Fibroblast of lung (primary cell): ENCODE results near the gene VSIG10L2. TPM values are rescaled to one million over a fixed set of nuclear protein-coding genes. Genes with fewer than 3 reads are reported as not detected.

Source experiments
- DNase-seq, 2 donors: peaks; one replicate each; pipeline versions ENCODE4 v3.0.0 to v3.0.0-alpha.2; 2010; ENCODE audit warnings: low read depth in 2 of 2
- H2AFZ ChIP-seq: 2 replicates; pipeline ENCODE4 v1.5.1; 2012; ENCODE audit warnings: low read length, control low read depth, inconsistent platforms
- H3K27ac ChIP-seq: 2 replicates; pipeline ENCODE4 v1.5.1; 2011; ENCODE audit warnings: low read length, control low read depth; ENCODE audit not compliant: insufficient read depth
- H3K27me3 ChIP-seq: 2 replicates; pipeline ENCODE4 v1.5.1; 2011; ENCODE audit warnings: mild to moderate bottlenecking, low read length; ENCODE audit not compliant: control insufficient read depth, insufficient read depth
- H3K36me3 ChIP-seq: 2 replicates; pipeline ENCODE4 v1.5.1; 2011; ENCODE audit warnings: low read length; ENCODE audit not compliant: control insufficient read depth, insufficient read depth
- H3K4me1 ChIP-seq: 2 replicates; pipeline ENCODE4 v1.5.1; 2011; ENCODE audit warnings: low read length; ENCODE audit not compliant: control insufficient read depth, insufficient read depth; ENCODE audit errors: extremely low read depth
- H3K4me2 ChIP-seq: 2 replicates; pipeline ENCODE4 v1.5.1; 2011; ENCODE audit warnings: low read length, control low read depth; ENCODE audit not compliant: insufficient read depth; ENCODE audit errors: extremely low read depth
- H3K4me3 ChIP-seq, 4 experiments: fragments of 200-600 bp in 1 of 4; sonication (generic) in 1 of 4; replicated peaks in 1 of 4; 2 replicates each; pipeline ENCODE4 v1.5.1; 2011 to 2016; ENCODE audit warnings: low read length in 4 of 4, low read depth in 3 of 4, mild to moderate bottlenecking in 3 of 4, control low read depth in 2 of 4, inconsistent platforms in 1 of 4, mixed read lengths in 1 of 4; ENCODE audit not compliant: insufficient read depth in 1 of 4; ENCODE audit errors: control extremely low read depth in 1 of 4
- H3K79me2 ChIP-seq: 2 replicates; pipeline ENCODE4 v1.5.1; 2012; ENCODE audit warnings: mild to moderate bottlenecking, low read length, inconsistent platforms; ENCODE audit not compliant: control insufficient read depth, insufficient read depth
- H3K9ac ChIP-seq: 2 replicates; pipeline ENCODE4 v1.5.1; 2011; ENCODE audit warnings: mild to moderate bottlenecking, low read length, control low read depth; ENCODE audit not compliant: insufficient read depth
- H3K9me3 ChIP-seq: 2 replicates; pipeline ENCODE4 v1.5.1; 2012; ENCODE audit warnings: low read depth, low read length; ENCODE audit not compliant: control insufficient read depth, insufficient read depth
- H4K20me1 ChIP-seq: 2 replicates; pipeline ENCODE4 v1.5.1; 2011; ENCODE audit warnings: low read length; ENCODE audit not compliant: control insufficient read depth, insufficient read depth; ENCODE audit errors: extremely low read depth
- CTCF ChIP-seq, 2 donors: IDR thresholded peaks in 1 of 2; conservative IDR thresholded peaks in 1 of 2; 1 replicate in 1 of 2; 2 replicates in 1 of 2; pipeline ENCODE4 v1.5.1; 2011 to 2012; ENCODE audit warnings: low read length in 2 of 2, control low read depth in 1 of 2, inconsistent platforms in 1 of 2, low read depth in 1 of 2, mild to moderate bottlenecking in 1 of 2
- EZH2 ChIP-seq: IDR thresholded peaks from 2 replicates; pipeline ENCODE4 v1.5.1; 2012; ENCODE audit warnings: low read length, control low read depth, mild to moderate bottlenecking; ENCODE audit errors: missing control alignments
- polyA plus RNA-seq, 2 donors: library from polyadenylated mRNA; depleted of rRNA in 1 of 2; stranded (reverse) in 1 of 2; unstranded in 1 of 2; fragments of >200 nt; gene quantifications; 2 replicates each; pipeline ENCODE4 v1.2.1, GENCODE V29; 2011 to 2012; ENCODE audit warnings: missing spikeins in 1 of 2
- total RNA-seq: library from RNA; depleted of rRNA; stranded (reverse); fragments of >200 nt; gene quantifications from 2 replicates; pipeline ENCODE4 v1.2.1, GENCODE V29; 2014

VSIG10L2 gene
- total and polyA plus RNA-seq, 2 donors (not counting 1 experiment from before 2014, with no cell fraction given): not detected

- Histone ChIP-seq H3K27me3 (peaks cover 2% of the 10 kb centered on the region), H3K79me2 (no peaks in the 10 kb centered on the region), H2AFZ (no peak overlapping the region), H3K36me3 (no peaks in the 10 kb centered on the region), H3K4me2 (no peak overlapping the region), H4K20me1 (no peaks in the 10 kb centered on the region), H3K9me3 (no peaks in the 10 kb centered on the region), H3K4me1 (no peaks in the 10 kb centered on the region), H3K27ac (no peak overlapping the region), H3K9ac (no peak overlapping the region), H3K4me3 (no peak overlapping the region)
- TF ChIP-seq CTCF (conservative IDR thresholded peaks at IDR 0.05 in 1 of 2, IDR thresholded peaks at IDR 0.05 in 1 of 2; ENCODE audit: low read depth in 1 of 2, low read length in 2 of 2) (no peak), EZH2 (no peak)
- DNase-seq: no peak
These were observed 3.7 kb downstream of the VSIG10L2 start for GRCh38 chr11:125949271-125950177.

GRCh38 chr11:125950178-125950490, 4.3 kb downstream of the VSIG10L2 start:
- no peak overlapping the region for H3K9ac ChIP-seq
- H3K9me3 ChIP-seq: no peaks in the 10 kb centered on the region
- no peaks in the 10 kb centered on the region for H3K79me2 ChIP-seq
- H3K27me3 ChIP-seq: peaks cover 2% of the 10 kb centered on the region
- no peaks in the 10 kb centered on the region for H4K20me1 ChIP-seq
- H2AFZ ChIP-seq: no peak overlapping the region
- TF ChIP-seq EZH2 (no peak), CTCF (conservative IDR thresholded peaks at IDR 0.05 in 1 of 2, IDR thresholded peaks at IDR 0.05 in 1 of 2; ENCODE audit: low read depth in 1 of 2, low read length in 2 of 2) (no peak)
- no peak overlapping the region for H3K4me2 ChIP-seq
- no peak overlapping the region for H3K4me3 ChIP-seq
- H3K36me3 ChIP-seq: no peaks in the 10 kb centered on the region
- no peak for DNase-seq
- H3K4me1 ChIP-seq: no peaks in the 10 kb centered on the region
- no peak overlapping the region for H3K27ac ChIP-seq

- Histone ChIP-seq H3K9ac (no peak overlapping the region), H3K4me2 (no peak overlapping the region), H3K27ac (no peak overlapping the region), H3K4me1 (no peaks in the 10 kb centered on the region), H3K9me3 (no peaks in the 10 kb centered on the region), H3K79me2 (no peaks in the 10 kb centered on the region), H3K27me3 (peaks cover 2% of the 10 kb centered on the region), H3K36me3 (no peaks in the 10 kb centered on the region), H3K4me3 (no peak overlapping the region), H4K20me1 (no peaks in the 10 kb centered on the region), H2AFZ (no peak overlapping the region)
- no peak for TF ChIP-seq EZH2
- TF ChIP-seq CTCF (conservative IDR thresholded peaks at IDR 0.05 in 1 of 2, IDR thresholded peaks at IDR 0.05 in 1 of 2; ENCODE audit: low read depth in 1 of 2, low read length in 2 of 2): no peak
- peak in 1 of 2 donors; percentile 91 for DNase-seq
These were observed 5.1 kb downstream of the VSIG10L2 start for GRCh38 chr11:125950696-125951651.
